CD4-positive, CD25-positive, alpha-beta regulatory T cell (primary cell): ENCODE measurements around the gene TMEM208. TPM values are rescaled to one million over a fixed set of nuclear protein-coding genes. Genes with fewer than 3 reads are reported as not detected.
A peak's percentile ranks its signal among the peaks of the same experiment; 100 is the strongest.

ENCODE experiments used
- ATAC-seq, 2 donors: fragments of 150-1000 bp; cut with Tn5 transposase; one replicate each; pipeline ENCODE4 v1.10.0; 2021; ENCODE audit warnings: low read depth in 2 of 2, moderate number of reproducible peaks in 2 of 2, moderate library complexity in 1 of 2
- DNase-seq, 3 donors: peaks; one replicate each; pipeline versions ENCODE4 v3.0.0 to v3.0.0-alpha.2; 2012 to 2022; ENCODE audit warnings: mixed read lengths in 1 of 3
- H3K27ac ChIP-seq: one replicate; pipeline ENCODE4 v1.7.0; 2013; ENCODE audit warnings: mild to moderate bottlenecking, low read length; ENCODE audit not compliant: insufficient read depth, poor library complexity, severe bottlenecking
- H3K27me3 ChIP-seq: one replicate; pipeline ENCODE4 v1.7.0; 2013; ENCODE audit warnings: low read length; ENCODE audit not compliant: control insufficient read depth, insufficient read depth
- H3K36me3 ChIP-seq: one replicate; pipeline ENCODE4 v1.7.0; 2013; ENCODE audit warnings: mild to moderate bottlenecking, low read length, moderate library complexity; ENCODE audit not compliant: control insufficient read depth, insufficient read depth
- H3K4me1 ChIP-seq: 2 replicates; pipeline ENCODE4 v1.7.0; 2013; ENCODE audit warnings: mild to moderate bottlenecking, low read length; ENCODE audit not compliant: insufficient read depth, control insufficient read depth, poor library complexity, severe bottlenecking
- H3K4me3 ChIP-seq: one replicate; pipeline ENCODE4 v1.7.0; 2013; ENCODE audit warnings: low read depth, mild to moderate bottlenecking, low read length, moderate library complexity
- H3K9me3 ChIP-seq, 2 experiments: 1 replicate in 1 of 2; 2 replicates in 1 of 2; pipeline ENCODE4 v1.7.0; 2013; ENCODE audit warnings: low read length in 2 of 2, mild to moderate bottlenecking in 1 of 2, moderate library complexity in 1 of 2; ENCODE audit not compliant: control insufficient read depth in 2 of 2
- H3K27ac Mint-ChIP-seq, 3 donors: one replicate each; pipeline ENCODE4 v1.8.0; 2020 to 2022; ENCODE audit warnings: mild to moderate bottlenecking in 3 of 3, mixed read lengths in 3 of 3, moderate library complexity in 2 of 3
- H3K27me3 Mint-ChIP-seq: one replicate; pipeline ENCODE4 v1.8.0; 2022; ENCODE audit warnings: mild to moderate bottlenecking, mixed read lengths
- H3K36me3 Mint-ChIP-seq: one replicate; pipeline ENCODE4 v1.8.0; 2020; ENCODE audit warnings: mixed read lengths
- H3K4me1 Mint-ChIP-seq, 4 donors: one replicate each; pipeline ENCODE4 v1.8.0; 2020 to 2022; ENCODE audit warnings: mixed read lengths in 4 of 4, mild to moderate bottlenecking in 1 of 4
- H3K4me3 Mint-ChIP-seq, 4 donors: one replicate each; pipeline ENCODE4 v1.8.0; 2020 to 2022; ENCODE audit warnings: mild to moderate bottlenecking in 4 of 4, mixed read lengths in 4 of 4, moderate library complexity in 3 of 4
- H3K9me3 Mint-ChIP-seq, 7 donors: one replicate each; pipeline ENCODE4 v1.8.0; 2020 to 2022; ENCODE audit warnings: mixed read lengths in 7 of 7, mild to moderate bottlenecking in 3 of 7, moderate library complexity in 2 of 7
- polyA plus RNA-seq, 4 donors: library from polyadenylated mRNA; unstranded; fragments of 300-500 nt; fragmentation: Illumina TruSeq; gene quantifications; one replicate each; pipeline ENCODE4 v1.2.3, GENCODE V29; 2021
- total RNA-seq: library from RNA; stranded (reverse); gene quantifications from one replicate; pipeline ENCODE4 v1.2.3, GENCODE V29; 2022

Gene TMEM208
- total and polyA plus RNA-seq, 5 donors from 2014 or later: 31.0 to 141 (median 92.8) TPM

- no peak overlapping the region for H3K4me3 ChIP-seq
- Mint-ChIP-seq H3K27me3 (no peaks in the 10 kb centered on the region), H3K4me3 (peak overlapping the region in 3 of 4 donors; percentile 38 to 98 (median 58)), H3K27ac (peak overlapping the region in 1 of 3 donors; percentile 63), H3K9me3 (no peaks in the 10 kb centered on the region), H3K36me3 (peaks cover 14% of the 10 kb centered on the region), H3K4me1 (peaks cover under 1 to 34% (median 15%) of the 10 kb centered on the region in 4 donors)
- no peaks in the 10 kb centered on the region for H3K27me3 ChIP-seq
- peaks cover 19% of the 10 kb centered on the region for H3K4me1 ChIP-seq
- ATAC-seq: no peak
- DNase-seq: no peak
- H3K9me3 ChIP-seq: no peaks in the 10 kb centered on the region
- no peak overlapping the region for H3K27ac ChIP-seq
- peaks cover 49% of the 10 kb centered on the region for H3K36me3 ChIP-seq
These were observed 3.2 kb downstream of the TMEM208 start for GRCh38 chr16:67229906-67230808.

DNA sequence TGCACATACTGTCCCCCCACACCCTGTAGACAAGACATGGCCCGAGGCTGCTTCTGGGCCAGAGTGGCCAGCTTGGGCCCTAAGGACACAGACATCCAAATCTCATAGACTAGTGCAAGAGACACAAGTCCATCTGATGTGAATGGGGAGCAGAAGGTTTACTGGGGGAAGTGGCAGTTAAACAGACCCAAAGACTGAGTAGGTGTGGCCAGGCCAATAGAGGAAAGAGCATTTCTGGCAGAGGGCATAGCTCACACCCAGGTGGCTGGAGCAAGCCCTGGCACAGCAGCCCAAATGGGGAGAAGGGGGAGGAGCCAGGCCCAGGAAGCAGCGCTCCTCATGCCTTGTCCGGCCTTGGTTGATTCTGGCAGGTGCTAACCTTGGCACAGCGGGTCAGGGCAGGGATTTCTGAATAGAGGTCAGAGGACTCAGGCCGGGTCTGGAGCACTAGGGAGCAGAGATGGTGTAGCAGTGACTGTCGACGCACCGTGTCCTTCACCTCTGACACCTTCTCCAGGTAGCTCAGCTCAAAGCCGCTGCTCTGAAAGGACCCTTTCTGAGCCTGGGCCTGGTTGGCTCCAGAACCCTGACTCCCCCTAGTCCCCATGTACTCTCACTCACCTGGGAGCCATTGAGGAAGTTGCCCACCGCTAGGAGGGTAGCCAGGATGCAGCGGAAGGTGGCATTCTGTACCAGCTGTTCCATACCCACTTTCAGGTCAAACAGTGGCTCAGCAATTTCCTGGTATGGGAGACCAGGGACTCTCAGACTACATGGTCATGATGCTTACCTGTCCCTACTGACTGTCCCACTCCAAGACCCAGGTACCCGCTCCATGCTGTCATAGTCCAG, 4.1 kb downstream of the TMEM208 start:
- Mint-ChIP-seq H3K4me3 (peak overlapping the region in 2 of 4 donors; percentile 22 to 58), H3K36me3 (peaks cover 15% of the 10 kb centered on the region), H3K27ac (peak overlapping the region in 1 of 3 donors; percentile 37), H3K27me3 (no peaks in the 10 kb centered on the region), H3K4me1 (peaks cover 0 to 25% (median 10%) of the 10 kb centered on the region in 4 donors), H3K9me3 (no peaks in the 10 kb centered on the region)
- Histone ChIP-seq H3K27ac (no peak overlapping the region), H3K4me1 (peaks cover 18% of the 10 kb centered on the region), H3K27me3 (no peaks in the 10 kb centered on the region), H3K4me3 (no peak overlapping the region), H3K36me3 (peaks cover 49% of the 10 kb centered on the region), H3K9me3 (no peaks in the 10 kb centered on the region)
- ATAC-seq: no peak
- no peak for DNase-seq

DNA sequence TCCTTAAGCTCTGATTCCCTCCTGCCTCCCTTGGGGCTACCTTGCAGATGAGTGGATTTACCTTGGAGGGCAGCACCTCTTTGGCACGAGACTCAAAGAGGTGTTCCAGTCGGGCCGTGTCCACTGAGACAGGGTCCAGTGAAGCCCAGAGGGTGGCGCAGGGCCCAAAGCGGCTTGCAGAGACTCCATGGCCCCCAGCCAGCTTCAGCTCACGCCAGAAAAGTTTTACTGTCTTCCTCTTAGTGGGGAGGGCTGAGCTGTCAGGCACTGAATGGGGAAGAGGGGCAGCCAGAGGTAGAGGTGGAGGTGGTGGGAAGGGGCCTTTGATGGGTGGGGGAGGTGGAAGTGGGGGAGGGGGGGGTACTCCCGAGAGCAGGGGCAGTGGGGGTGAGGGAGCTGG, 6.7 kb downstream of the TMEM208 start:
- Histone ChIP-seq H3K27ac (no peak overlapping the region), H3K27me3 (no peaks in the 10 kb centered on the region), H3K36me3 (peaks cover 60% of the 10 kb centered on the region), H3K9me3 (no peaks in the 10 kb centered on the region), H3K4me3 (no peak overlapping the region), H3K4me1 (no peaks in the 10 kb centered on the region)
- no peak for ATAC-seq
- H3K27me3 Mint-ChIP-seq: no peaks in the 10 kb centered on the region
- no peak overlapping the region for H3K27ac Mint-ChIP-seq
- no peak for DNase-seq
- no peak overlapping the region for H3K4me3 Mint-ChIP-seq
- peaks cover 0 to 8% (median 0%) of the 10 kb centered on the region in 4 donors for H3K4me1 Mint-ChIP-seq
- peaks cover 0 to 1% (median 0%) of the 10 kb centered on the region in 7 donors for H3K9me3 Mint-ChIP-seq
- H3K36me3 Mint-ChIP-seq: peaks cover 29% of the 10 kb centered on the region

DNA sequence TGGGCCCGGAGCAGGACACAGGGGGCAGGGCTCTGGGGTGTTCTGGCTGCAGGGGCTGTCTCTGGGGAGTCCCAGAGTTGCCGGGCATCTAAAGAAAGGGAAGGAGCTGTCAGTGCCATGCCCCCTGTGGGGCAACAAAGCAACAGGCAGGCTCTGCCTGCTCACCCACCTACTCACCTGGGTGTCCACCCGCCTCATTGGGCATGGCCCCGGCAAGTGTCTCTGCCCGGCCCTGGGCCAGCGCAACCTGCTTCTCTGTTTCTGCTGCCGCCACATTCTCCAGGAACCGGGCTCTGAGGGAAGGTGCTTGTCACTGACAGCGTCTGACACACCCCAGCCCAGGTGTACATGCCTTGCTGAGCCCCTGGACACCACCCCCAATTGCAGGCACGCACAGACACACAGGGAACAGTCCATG, 7.3 kb downstream of the TMEM208 start:
- H3K4me1 ChIP-seq: no peaks in the 10 kb centered on the region
- no peak overlapping the region for H3K27ac ChIP-seq
- Mint-ChIP-seq H3K9me3 (peaks cover 0 to 1% (median 0%) of the 10 kb centered on the region in 7 donors), H3K36me3 (peaks cover 30% of the 10 kb centered on the region), H3K27ac (peak overlapping the region in 1 of 3 donors; percentile 52), H3K4me1 (peaks cover 0 to 6% (median 0%) of the 10 kb centered on the region in 4 donors), H3K27me3 (no peaks in the 10 kb centered on the region), H3K4me3 (no peak overlapping the region)
- H3K36me3 ChIP-seq: peaks cover 61% of the 10 kb centered on the region
- ATAC-seq (no peak), DNase-seq (no peak)
- no peaks in the 10 kb centered on the region for H3K27me3 ChIP-seq
- no peak overlapping the region for H3K4me3 ChIP-seq
- H3K9me3 ChIP-seq: no peaks in the 10 kb centered on the region

- Mint-ChIP-seq H3K4me3 (peak overlapping the region in 3 of 4 donors; percentile 15 to 88 (median 77)), H3K27me3 (no peaks in the 10 kb centered on the region), H3K4me1 (peaks cover 0 to 4% (median 0%) of the 10 kb centered on the region in 4 donors), H3K27ac (peak overlapping the region in 2 of 3 donors; percentile 66 to 78), H3K36me3 (peaks cover 33% of the 10 kb centered on the region), H3K9me3 (peaks cover 0 to 1% (median 0%) of the 10 kb centered on the region in 7 donors)
- peak in 2 of 3 donors; percentile 34 to 36 for DNase-seq
- peaks cover 47% of the 10 kb centered on the region for H3K36me3 ChIP-seq
- no peaks in the 10 kb centered on the region for H3K27me3 ChIP-seq
- H3K4me1 ChIP-seq: no peaks in the 10 kb centered on the region
- no peak for ATAC-seq
- H3K27ac ChIP-seq: no peak overlapping the region
- H3K9me3 ChIP-seq: no peaks in the 10 kb centered on the region
- no peak overlapping the region for H3K4me3 ChIP-seq
These were observed 9.1 kb downstream of the TMEM208 start for GRCh38 chr16:67235816-67236562.

GRCh38 chr16:67236563-67237395, 9.8 kb downstream of the TMEM208 start:
- ATAC-seq: peak; percentile 64 to 69
- DNase-seq: peak; percentile 56 to 64 (median 57)
- Mint-ChIP-seq H3K4me1 (peaks cover 0 to 4% (median 0%) of the 10 kb centered on the region in 4 donors), H3K4me3 (peak overlapping the region in 1 of 4 donors; percentile 77), H3K27me3 (no peaks in the 10 kb centered on the region), H3K9me3 (peaks cover 0 to 1% (median 0%) of the 10 kb centered on the region in 7 donors), H3K27ac (peak overlapping the region in 2 of 3 donors; percentile 29 to 78), H3K36me3 (peaks cover 33% of the 10 kb centered on the region)
- Histone ChIP-seq H3K36me3 (peaks cover 39% of the 10 kb centered on the region), H3K4me1 (no peaks in the 10 kb centered on the region), H3K27ac (no peak overlapping the region), H3K27me3 (no peaks in the 10 kb centered on the region), H3K9me3 (no peaks in the 10 kb centered on the region), H3K4me3 (no peak overlapping the region)
